HT1080 (cell line): ENCODE measurements around the gene NGB. TPM values are rescaled to one million over a fixed set of nuclear protein-coding genes. Genes with fewer than 3 reads are reported as not detected.
"Not testable (repeated sequence)": the region's sequence is repeated elsewhere in the genome, so short reads cannot be mapped to it uniquely, and the experiment has no call there.

Experiments
- DNase-seq: peaks from one replicate; pipeline ENCODE4 v3.0.0-alpha.2; 2015; ENCODE audit warnings: low read depth
- polyA plus RNA-seq, 2 experiments: library from polyadenylated mRNA; depleted of rRNA; stranded (reverse); fragments of >200 nt; gene quantifications; 2 replicates each; pipeline ENCODE4 v1.2.3, GENCODE V29; 2015
- total RNA-seq: library from RNA; depleted of rRNA; stranded (reverse); fragments of >200 nt; shearing (Covaris generic); gene quantifications from 2 replicates; pipeline ENCODE4 v1.2.3, GENCODE V29; 2014; rRNA removed

Gene NGB, protein sequence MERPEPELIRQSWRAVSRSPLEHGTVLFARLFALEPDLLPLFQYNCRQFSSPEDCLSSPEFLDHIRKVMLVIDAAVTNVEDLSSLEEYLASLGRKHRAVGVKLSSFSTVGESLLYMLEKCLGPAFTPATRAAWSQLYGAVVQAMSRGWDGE
- not detected in 2 replicates for total RNA-seq
- polyA plus RNA-seq (2015; cell fraction: cytosol; rRNA removed), result not detected in 2 replicates
- not detected in 2 replicates for polyA plus RNA-seq (2015; cell fraction: nucleus; rRNA removed)

DNA sequence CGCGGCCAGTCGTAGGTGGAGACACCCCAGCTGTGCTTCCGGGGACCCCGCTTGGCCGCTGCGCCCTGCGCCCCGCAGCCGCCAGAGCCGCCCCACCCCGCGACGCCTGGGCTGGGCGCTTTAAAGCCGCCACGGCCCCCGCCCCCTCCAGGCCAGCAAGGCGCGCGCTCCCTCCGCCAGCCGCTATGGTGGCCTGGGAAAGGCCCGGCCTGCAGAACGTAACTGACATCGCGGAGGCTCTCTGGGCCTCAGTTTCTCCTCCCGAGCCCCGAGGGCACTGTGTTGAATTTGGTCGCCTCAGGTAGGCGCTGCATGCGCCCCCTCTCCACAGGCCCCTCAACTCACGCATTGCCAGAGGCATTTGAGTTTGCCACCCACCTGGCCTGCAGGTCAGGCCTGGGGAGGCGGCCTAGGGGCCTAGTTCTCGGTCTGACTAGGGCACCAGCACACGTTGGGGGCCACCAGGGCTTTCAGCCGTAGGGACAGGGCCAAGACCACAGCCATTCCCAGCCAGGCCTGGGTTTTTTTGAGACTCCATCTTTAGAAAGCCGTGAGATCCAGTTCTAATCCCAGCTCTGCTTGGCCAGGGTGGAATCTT is at the start of gene NGB:
TSS of gene NGB (minus strand) at position 94 of the 598 bp plus-strand sequence. CDS start 269 bp downstream, outside the sequence.
- no peak for DNase-seq

DNA sequence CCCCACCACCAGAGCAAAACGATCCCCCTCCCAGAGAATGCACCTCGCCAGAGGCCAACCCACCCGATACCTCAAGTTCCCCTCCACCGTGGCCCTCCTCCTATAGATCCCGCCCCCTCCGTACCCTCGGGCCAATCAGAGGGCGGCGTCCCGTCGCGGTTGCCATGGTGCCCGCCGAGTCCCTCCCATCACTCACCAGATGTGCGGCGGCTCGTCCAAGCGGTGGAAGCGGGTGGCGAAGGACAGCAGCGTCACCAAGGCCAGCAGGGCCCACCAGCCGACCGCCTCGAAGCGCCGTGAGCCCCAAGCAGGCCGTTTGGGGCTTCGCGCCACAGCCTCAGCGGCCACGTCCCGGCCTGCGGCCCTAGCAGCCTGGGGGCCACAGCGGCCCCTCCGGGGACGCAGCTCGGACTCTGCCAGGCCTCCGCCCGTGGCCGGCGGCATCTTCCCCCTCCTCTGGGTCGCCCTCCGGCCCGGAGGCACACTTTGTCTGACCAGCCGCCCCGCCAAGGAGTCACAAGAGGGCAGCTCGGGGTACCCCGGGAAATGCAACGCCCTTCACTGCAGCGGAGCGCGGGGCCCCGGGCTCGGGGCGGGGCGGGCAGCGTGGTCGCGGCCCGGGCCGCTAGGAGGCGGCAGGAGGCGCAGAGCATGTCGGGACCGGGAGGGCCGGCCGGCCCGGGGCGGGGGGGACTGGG is 49.4 kb upstream of the NGB start, which contains the start of gene POMT2:
TSS of gene POMT2 (minus strand) at position 646 of the 698 bp plus-strand sequence. CDS start at position 444, 202 bp downstream.
- DNase-seq, result peak; percentile 90

DNA sequence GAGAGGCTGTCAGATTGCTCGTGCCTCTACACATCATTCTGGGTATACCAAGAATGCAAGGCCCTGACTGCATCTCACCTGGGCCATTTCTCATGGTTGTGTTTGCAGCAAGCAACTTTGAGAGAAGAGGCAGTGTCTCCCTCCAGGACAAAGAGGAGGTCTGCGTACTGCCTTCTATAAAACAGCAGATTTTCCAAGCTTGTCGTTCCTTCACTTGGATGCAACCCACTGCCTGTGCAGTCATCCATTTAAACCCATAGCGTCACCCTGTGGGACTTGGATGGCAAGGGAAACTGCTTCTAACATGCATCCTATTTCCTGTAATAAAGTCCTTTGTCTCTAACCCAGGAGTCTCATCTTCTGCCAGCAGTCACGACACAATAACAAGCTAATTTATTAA is 48.4 kb upstream of the NGB start:
- no peak for DNase-seq

DNA sequence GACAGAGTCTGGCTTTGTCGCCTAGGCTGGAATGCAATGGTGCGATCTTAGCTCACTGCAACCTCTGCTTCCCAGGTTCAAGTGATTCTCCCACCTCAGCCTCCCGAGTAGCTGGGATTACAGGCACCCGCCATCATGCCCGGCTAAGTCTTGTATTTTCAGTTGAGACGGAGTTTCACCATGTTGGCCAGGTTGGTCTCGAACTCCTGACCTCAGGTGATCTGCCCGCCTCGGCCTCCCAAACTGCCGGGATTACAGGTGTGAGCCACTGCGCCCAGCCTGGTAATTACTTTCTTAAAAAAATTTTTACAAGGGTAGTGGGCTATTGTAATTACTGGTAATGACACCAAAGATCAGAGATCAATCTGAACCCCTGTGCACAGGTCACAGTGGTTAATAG is 47.8 kb upstream of the NGB start:
- not testable (repeated sequence) for DNase-seq

DNA sequence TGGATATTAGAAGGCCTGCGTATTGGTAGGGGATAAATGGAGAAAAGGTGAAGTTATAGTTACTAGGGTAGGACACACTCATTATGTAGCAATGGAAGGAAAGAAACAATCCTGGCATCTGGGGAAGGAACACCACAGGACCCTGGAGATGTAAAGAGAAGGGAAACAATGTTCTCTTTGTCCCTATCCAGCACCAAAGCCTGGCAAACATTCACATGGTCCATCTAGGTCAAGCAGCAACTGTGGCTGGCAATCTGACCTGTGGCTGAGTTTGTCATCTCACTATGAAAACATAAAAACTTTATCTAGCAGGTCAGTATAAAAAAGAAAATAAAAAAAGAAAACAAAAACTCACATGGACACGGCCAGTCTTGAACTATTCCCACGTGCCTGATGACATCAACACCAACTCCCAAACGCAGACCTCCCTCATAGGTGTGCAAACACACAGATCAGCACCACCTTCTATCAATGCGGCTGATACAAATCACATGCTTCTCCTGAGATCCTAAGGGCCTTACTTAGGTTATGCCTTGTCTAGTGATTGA is 47.1 kb upstream of the NGB start:
- DNase-seq, result peak; percentile 38

DNA sequence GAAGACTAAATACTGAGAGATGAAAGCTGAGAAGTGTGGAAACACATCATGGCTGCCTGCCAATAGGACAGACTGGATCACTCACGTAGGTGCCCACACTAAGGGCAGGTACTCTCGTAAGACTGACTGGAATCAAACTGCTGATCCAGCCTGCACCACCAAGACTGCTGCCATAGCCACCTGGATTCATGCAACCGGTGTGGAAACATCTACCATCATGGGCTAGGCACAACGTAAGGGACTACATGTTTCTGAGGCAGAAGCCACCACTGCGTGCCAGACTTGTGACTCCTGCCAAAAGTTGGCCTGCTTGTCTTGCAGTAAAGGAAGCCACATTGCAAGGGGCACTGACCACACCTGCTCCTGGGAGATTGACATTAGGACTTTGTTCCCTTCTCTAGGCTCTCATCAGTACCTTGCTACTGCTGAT is 45.9 kb upstream of the NGB start:
- no peak for DNase-seq

DNA sequence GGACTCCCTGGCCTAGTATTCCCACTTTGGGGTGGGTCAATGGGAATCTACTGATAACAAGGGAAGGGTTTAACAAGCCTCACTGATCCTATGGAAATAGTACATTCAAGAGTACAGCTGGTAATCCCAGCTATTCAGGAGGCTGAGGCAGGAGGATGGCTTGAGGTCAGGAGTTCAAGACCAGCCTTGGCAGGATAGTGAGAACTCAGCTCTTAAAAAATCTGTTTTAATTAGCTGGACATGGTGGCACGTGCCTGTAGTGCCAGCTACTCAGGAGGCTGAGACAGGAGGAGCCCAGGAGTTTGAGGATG is 45.1 kb upstream of the NGB start:
- DNase-seq, result no peak

DNA sequence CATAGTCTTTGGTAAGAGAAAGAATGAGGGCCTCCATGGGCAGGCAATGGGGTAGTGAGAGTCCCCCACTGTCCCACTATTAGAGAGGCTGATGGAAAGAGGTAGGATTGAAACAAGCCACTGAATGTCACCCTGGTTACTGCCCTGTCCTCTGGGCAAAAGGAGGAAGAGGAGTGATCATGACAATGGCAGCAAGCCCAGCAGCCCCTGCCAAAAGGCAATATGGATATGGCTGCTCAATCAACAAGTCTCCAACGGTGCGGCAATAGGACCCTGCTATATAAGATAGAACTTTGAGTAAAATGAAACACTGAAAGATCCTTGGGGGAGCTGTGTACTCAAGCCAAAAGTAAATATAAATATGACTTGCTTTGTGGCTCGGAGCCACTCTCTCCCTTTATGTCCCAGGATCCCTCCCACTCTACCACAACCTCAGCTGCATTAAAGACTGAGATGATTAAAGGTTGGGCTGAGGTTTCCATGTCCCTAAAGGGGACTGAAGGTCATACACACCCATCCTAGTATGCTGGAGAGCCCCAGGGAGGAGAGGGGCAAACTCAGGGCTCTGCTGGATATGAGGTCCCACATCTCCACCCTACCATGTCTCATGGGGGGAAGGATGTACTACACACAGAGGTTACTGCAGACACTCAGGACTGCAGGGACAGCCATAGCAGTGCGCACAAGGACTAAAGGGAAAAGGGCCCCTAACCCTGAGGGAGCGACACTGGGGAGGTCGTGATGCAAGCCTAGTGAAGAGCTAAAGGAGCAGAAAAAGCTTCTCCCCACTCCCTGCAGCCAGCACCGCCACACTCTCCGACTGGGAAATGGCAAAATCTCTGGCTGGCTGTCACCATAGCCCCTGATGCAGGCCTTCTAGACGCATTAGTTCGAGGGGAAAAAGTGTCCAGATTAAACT is 43.8 kb upstream of the NGB start:
- no peak for DNase-seq

DNA sequence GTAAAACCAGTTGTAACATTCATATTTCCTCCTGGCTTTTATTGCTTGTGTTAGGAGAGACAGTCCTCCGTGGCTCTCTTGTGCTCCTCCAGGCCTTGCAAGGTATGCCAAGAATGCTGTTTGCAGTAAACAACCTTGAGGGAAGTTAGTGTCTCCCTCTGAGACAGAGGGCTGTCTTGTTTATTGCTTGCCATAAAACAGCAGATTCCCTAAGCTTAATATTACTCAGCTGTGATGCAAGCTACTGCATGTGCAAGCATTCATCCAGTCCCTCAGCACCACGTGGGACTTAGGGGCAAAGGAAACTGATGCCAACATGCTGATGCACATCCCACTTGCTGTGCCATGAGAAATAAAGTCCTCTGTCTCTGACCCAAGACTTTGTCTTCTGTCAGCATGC is 43.0 kb upstream of the NGB start:
- peak; percentile 62 for DNase-seq

DNA sequence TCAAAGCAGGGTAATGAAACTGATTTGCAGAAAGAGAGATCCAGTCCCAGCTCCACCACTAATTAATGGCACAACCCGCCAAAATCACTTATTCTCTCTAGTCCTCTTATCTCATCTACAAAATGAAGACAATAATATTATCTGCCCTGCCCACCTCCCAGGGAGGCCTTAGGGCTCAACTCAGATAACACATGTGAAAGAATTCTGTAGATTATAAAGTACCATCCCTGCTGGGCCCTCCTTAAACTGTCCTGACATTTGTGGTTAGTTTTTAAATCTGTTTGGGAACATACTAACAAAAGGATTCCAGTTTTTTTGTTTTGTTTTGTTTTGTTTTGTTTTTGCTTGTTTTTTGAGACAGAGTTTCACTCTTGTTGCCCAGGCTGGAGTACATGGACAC is 42.4 kb upstream of the NGB start:
- DNase-seq, result no peak

DNA sequence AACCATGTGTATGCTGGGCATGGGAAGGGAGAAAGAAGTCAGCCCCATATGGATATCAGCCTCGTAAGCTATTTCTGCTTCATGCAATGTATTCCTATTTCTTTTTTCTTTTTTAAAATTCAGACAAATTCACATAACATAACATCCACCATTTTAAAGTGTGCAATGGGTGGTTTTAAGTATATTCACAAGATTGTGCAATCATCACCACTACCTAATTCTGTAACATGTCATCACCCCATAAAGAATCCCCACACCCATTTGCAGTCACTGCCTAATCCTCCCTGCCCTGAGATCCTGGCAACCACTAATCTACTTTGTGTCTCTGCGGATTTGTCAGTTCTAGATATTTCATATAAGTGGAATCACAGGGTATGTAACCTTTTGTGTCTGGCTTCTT is 40.2 kb upstream of the NGB start:
- no peak for DNase-seq

DNA sequence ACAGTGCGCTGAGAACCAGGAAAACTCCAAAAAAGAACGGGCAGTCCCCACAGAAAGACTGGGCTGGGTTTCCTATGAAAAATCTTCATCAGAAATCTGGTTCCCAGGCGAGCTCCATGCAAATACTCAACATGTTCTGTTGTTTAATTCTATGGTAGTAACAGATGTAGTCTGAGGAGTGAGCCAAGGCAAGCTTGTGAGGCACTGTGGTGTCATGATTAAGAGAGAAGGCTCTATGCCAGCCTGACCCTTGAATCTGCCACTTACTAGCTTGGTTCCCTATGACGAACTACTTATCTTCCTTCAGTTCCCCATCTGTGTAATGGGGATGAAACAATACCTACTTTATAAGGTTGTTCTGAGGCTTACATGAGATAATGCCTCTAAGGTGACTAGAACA is 39.0 kb upstream of the NGB start:
- DNase-seq, result no peak

DNA sequence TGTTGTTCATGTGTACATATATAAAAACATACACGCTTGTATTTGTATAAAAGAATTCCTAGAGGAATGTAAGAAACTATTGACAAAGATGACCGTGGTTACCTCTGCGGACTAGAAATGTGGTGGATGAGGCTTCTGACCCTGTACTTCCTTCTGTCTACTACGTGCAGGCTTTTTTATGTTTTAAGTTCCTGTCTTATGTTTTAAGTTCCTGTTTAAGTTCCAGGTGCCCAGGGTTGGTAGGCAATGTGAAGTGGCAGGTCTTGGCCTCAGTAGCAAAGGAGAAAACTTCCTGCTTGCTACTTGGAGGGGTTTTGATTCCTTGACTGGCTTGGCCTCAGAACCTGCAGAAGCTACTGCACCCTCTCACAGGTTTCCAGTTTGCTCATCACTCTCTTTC is 38.1 kb upstream of the NGB start:
- DNase-seq, result no peak

DNA sequence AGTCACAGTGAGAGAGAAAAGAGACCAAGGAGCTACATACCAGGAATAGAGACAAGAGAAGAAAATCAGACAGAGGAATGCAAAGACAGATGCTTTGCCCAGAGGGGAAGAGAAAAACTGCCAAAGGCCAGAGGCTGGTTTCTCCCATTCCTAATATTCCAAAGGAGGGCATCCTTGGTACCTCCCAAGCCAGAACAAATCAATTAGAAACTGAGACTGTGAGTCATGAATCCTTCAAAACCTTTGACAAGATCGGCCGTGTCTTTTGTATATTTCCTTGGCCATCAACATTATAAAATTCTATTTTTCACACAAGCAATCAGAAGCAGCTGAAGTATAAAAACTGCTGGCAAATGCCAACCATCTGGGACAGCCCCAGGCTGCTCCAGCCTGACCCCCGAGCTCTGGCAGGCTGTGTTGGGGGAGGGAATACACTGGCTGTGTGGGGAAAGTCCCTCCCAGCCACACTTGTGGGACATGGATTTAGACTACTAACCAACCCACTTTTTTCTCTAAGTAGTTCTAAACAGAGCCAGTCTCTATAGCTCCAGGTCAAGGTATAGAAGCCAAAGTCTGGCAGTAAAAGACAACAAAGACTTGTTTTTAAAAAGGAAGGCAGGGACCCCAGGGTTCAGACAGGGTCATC is 36.0 kb upstream of the NGB start:
- DNase-seq, result no peak

DNA sequence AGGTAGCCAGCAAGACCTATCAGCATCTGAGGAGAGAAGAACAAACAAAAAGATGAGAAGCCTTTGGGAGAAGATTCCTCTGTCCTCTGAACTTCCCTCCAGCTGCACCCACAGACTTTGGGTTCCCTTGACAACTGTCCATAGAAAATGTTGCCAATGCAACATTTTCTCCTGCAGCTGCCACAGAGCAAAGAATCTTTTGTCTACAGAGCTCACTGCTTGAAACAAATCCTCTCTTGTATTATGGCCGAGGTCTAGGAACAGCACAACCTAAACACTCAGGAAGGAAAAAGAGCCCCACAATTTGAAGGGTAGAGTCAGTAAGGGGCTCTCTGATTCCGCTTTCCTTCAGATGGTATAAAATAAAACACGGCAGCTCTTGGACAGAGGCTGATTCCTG is 35.4 kb upstream of the NGB start:
- no peak for DNase-seq

DNA sequence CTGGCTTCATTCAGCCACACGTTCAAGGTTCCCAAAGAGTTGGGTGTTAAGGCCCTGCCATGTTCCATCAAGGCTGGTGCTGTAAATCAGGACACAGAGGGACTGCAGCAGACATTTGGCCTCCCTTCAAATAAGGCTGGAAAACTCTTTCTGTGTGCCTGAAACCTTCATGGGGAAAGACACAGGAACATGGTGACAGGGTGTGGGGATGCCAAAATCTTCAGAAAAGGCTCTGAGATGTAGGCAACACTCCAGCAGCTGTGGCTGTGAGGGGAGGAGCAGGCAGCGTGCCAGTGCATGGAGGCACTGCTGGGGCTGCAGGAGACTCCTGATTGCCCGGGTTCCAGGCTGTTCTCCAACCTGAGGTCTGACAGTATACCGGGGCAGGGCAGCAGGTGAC is 34.7 kb upstream of the NGB start:
- no peak for DNase-seq

DNA sequence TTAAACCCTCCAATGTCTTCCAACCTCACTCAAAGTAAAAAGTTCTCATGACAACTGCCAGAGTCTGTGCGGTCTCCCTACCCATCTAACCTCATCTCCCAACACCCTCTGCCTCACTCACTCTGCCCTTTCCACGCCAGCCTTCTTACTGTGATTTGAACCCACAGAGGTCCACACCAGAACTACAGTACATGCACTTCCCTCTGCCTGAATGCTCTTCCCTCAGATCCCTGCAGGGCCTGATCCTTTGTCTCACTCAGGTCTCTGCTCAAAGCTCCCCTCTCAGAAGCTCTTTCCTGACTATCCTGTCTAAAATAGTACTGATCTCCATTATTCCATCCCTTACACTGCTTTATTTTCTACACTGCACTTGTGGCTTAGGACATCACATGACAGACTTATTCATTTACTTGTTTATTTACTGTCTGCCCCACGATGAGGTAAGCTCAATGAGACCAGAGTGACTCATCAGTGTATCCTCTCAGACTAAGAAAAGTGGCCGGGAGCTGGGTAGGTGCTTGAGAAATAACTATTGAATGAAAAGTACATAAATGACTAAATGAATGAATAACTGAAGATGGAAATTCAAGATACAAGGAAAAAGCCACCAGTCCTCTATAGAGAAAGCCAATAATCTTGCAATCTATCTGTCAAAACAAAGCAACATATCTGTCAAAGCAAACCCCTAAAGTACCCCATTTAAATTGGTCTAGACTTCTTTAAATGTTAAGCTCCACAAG is 32.6 kb upstream of the NGB start:
- peak; percentile 95 for DNase-seq

DNA sequence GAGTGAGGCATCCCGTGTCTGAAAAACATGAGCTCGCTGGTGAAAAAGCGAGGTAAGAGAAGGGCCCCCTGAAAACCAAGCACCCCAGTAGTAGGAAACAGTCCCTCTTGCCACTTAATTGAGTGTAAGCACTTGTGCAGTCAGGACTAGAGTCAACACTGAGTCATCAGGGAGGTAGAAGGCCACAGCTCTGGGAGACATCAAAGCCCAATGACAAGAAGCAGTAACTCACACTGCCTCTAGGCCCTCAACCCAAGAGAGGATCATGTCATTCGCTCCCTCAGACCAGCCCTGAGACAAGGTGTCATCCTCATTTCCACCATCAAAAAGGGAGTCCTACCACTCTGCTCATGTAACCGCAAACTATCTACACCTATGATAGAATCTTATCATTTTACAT is 31.9 kb upstream of the NGB start:
- peak; percentile 81 for DNase-seq

DNA sequence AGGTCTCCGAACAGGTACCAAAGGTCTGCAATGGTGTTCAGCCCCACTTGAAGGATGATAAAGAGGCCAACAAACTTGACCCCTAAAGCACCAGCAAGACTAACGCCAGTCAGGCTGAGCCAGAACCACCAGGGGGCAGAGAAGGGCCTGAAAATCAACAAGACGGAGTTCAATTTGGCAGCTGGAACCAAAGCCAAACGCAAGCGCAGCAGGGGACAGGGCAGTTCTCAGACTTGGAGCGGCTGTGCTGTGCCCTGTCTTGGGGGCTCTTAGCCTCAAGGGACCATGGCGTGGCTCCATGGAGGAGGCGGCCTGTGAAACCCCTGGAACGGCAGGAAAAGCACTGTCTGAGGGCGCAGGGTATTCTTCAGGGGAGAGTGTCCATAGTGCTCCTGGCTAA is 30.1 kb upstream of the NGB start:
- DNase-seq, result peak; percentile 61

DNA sequence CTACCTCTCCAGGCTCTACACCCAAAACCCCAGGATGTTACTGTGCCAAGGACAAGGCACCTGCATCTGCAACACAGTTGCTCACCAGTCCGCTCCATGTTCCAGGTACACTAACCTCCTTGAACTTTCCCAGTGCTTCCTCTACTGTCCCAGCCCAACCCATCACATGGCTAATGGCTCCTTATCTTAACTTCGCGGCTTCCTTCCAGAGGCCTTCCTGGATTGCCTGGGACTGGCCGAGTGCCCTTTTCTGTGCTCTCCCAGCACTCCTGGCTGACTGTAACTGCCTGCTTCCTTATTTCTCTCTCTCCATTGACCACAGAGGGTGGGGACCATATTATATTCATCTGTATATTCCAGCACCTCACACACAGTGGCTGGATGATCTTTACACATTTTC is 28.8 kb upstream of the NGB start:
- DNase-seq, result no peak
